HG02623 (cell line): Measurements from ENCODE around the gene SLC6A19.

Source experiments
- ATAC-seq: cut with Tn5 transposase; IDR thresholded peaks from one replicate; pipeline ENCODE4 v1.9.1; 2021; ENCODE audit warnings: moderate library complexity; ENCODE audit not compliant: unreplicated experiment

The SLC6A19 gene

DNA sequence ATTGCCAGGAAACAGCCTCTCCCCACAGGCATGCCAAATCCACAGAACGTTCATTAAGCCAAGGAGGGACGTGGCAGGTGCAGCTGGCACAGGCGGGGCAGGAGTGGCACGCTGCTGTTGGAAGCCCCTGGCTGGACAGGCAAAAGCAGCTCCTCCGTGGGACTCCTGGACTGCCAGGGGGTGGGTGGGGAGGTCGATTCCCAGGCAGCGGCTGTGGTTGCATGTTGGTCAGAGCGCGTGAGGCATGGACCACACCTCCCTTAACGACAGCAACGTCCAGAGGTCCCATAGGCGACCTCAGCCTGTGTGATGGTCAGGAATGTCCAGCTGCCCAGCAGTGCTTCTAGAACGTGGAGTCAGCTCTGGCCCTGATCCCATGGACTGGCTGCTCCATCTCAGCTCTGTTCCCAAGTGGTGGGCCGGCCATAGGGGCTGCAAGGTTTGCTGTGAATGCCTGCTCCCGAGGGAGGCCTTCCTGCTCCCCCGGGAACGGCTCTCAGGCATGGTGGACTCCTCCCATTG is 6.9 kb downstream of the SLC6A19 start:
- no peak for ATAC-seq

DNA sequence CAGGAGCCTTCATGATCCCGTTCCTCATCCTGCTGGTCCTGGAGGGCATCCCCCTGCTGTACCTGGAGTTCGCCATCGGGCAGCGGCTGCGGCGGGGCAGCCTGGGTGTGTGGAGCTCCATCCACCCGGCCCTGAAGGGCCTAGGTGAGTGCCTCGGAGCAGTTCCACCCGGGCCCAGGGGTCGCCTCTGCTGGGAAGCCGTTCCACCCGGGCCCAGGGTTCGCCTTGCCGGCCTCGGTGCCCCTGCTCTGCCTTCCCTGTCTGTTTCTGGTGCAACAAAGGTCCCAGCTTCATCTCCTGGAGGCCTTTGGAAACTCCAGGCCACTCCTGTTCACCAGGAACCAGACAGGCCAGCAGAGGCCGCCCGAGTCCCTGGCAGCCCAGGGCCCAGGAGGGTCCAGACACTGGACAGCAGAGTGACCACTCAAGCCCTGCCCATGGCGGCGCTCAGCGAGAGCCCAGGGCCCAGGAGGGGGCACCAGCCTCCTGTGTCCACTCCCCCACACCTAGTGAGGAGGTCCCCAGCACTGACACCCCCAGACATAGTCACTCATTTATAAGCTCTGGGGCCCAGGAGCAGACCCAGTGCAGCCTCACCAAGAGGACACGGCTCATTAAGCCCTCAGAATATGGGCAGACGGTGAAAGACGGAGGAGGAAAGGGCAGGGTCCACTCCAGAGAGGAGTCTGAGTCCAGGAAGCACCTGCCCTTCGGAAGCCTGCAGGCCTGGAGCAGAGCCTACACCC is 7.5 kb downstream of the SLC6A19 start:
- no peak for ATAC-seq

DNA sequence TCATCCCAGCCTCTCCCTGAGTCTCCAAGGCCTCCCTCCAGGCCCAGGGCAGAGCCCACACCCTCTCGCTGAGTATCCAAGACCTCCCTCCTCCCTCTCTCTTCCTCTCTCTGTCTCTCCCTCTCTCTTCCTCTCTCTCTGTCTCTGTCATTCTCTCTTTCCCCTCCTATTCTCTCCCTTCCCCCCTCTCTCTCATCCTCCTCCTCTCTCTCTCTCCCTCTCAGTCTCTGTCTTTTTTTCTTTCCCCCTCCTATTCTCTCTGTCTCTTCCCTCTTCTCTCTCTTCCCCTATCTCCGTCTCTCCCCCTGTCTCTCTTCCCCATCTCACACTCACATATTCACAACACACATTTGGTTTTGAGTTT is 8.1 kb downstream of the SLC6A19 start:
- no peak for ATAC-seq

DNA sequence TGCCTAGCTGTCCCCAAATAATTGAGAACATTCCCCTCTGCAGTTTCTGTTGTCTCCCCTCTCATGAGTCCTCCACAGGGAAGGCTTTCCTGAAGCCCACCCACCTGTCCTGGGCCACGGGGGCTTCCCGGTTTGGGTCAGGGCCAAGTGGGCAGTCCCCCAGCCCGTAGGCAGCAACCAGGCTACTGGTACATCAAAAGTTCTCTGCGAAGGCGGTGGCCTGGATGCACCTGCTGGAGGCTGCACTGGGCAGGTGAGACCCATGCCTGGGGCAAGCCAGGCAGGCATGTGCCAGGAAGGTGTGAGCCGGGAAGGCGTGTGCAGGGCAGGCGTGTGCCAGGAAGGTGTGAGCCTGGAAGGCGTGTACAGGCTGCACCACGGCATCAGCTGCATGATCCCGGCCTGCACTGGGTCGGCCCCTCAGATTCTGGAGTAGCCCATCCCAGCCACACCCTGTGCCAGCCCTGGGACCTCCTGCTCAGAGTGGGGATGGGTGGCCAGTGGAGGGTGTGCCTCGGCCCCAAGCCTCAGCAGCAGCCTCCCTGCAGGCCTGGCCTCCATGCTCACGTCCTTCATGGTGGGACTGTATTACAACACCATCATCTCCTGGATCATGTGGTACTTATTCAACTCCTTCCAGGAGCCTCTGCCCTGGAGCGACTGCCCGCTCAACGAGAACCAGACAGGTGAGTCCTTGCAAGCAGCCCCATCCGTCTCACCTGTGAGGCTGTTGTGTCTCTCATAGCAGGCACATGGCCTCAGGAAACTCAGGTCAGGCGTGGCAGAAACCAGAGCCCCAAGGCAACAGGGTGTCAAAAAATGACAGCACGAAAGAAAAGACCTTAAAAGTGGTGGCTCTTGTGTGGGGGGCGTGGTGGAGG is 8.7 kb downstream of the SLC6A19 start:
- ATAC-seq, result no peak

DNA sequence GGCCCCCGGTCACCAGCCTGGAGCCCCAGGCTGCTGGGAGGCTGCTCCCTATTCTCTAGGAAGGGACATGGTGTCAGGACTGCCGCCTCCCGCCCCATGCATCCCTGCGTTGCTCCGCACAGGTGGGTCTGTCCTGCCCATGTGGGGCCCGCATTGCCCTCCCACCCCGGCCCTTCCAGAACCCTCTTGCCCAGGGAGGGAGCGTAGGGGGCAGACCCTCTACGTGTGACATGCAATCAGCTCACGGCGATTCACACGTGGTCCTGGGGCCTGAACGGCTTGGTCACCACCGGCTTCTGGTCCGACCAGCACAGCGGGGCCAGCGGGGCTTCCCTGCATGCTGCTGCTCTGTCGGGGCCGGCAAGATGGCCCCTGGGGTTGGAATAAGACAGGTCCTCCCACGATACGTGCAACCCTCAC is 9.4 kb downstream of the SLC6A19 start:
- ATAC-seq, result no peak

DNA sequence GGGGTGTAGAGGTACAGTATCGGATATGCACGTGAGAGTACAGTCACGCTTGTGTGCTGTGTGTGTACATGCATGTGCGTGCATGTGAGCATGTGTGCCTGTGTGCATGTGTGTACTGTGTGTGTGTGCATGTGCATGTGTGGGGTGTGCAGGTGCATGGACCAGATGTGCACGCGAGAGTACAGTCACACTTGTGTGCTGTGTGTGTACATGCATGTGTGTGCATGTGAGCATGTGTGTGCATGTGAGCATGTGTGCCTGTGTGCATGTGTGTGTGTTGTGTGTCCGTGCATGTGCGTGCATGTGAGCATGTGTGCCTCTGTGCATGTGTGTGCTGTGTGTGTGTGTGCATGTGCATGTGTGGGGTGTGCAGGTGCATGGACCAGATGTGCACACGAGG is 10.3 kb downstream of the SLC6A19 start:
- no peak for ATAC-seq

DNA sequence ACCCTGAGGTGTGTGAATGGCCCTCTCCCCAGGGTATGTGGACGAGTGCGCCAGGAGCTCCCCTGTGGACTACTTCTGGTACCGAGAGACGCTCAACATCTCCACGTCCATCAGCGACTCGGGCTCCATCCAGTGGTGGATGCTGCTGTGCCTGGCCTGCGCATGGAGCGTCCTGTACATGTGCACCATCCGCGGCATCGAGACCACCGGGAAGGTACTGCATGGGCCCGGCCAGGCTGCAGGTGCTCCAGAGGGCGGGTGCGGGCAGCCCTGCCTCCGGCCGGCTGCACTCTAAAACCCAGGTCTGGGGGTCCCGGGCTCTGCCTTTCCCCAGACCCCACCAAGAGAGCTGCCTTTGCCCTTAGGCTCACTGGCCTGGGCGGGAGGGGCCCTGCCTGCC is 10.9 kb downstream of the SLC6A19 start:
- no peak for ATAC-seq

DNA sequence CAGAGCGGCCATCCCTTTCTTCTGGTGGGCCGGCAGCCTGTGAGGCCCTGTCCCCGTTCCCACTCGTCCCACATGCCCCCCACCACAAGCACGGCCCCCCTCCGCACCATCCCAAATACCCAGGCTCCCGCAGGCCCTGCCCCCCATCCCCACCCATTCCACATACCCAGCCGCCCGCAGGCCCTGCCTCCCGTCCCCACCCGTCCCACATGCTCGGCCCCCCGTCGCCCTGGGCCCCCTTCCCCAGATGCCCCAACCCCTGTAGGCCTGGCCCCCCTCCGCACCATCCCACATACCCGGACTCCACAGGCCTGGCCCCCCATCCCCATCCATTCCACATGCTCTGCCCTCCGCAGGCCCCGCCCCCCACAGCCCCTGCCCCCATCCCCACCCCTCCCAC is 11.5 kb downstream of the SLC6A19 start:
- ATAC-seq, result no peak

DNA sequence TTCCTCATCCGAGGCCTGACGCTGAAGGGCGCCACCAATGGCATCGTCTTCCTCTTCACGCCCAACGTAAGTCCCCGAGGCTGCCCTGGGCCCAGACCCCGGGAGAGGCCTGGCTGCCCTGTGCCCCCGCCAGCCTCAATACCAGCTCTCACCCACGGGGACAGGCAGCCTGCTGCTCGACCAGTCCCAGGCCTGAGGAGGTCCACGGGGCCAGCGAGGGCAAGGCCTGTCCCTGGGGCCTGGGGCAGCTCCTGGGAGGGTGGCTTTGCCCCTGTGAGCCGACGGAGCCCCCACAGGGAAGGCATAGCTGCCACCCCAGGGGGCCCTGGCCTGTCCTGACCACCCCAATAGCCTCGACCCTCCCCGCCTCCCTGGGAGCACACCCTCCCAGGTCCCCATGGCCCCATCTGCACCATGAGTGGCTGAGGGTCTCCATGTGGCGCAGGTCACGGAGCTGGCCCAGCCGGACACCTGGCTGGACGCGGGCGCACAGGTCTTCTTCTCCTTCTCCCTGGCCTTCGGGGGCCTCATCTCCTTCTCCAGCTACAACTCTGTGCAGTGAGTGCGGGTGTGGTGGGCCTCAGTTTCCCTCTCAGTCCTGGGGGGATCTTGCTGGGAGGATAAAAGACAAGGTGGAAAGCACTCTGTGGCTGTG is 12.2 kb downstream of the SLC6A19 start:
- ATAC-seq, result no peak

DNA sequence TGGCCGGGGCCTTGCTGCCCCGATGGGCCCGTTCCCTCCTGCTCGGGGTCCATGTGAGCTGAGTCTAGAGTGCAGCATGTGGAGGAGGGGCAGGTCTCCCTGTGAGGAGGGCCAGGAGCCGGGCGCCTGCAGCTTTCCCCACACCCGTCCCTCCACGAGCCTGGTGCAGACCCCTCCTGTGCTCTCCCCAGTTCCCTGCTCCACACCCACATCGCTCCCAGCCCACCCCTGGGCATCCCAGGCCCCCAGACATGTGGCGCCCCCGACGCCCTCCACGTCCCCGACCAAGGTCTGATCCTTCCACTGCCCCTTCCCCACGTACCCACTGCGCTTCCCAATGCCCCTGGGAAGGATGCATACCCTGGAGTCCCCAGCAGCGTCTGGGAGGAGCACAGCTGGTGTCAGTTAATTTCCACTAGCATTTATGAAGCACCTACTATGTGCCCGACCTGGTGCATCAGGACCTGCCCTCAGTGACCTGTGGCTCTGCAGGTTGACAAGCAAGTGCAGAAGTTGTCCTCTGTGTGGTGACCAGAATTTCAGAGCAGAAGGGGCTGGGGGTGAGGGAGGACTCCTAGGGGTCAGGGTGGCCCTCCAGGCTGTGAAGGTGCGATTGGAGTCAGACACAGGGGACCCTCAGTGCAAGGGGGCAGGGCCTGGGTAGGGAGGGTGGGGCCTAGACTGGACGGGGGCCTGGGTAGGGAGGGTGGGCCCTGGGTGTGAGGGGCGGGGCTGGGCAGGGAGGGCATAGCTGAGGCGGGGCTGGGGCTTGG is 13.0 kb downstream of the SLC6A19 start:
- ATAC-seq, result no peak

DNA sequence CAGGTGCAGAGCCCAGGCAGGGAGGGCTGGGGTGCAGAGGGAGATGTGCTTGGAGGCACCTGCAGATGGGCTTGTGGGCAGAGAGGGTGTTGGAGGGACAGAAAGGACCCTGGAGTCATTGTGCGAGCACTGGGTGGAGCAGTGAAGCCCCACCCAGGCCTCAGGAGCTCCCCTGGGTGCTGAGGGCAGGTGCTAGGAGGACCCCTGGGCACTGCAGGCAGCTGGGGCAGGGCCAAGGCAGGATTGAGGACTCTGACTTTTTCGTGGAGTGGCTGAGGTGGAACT is 13.5 kb downstream of the SLC6A19 start:
- no peak for ATAC-seq

DNA sequence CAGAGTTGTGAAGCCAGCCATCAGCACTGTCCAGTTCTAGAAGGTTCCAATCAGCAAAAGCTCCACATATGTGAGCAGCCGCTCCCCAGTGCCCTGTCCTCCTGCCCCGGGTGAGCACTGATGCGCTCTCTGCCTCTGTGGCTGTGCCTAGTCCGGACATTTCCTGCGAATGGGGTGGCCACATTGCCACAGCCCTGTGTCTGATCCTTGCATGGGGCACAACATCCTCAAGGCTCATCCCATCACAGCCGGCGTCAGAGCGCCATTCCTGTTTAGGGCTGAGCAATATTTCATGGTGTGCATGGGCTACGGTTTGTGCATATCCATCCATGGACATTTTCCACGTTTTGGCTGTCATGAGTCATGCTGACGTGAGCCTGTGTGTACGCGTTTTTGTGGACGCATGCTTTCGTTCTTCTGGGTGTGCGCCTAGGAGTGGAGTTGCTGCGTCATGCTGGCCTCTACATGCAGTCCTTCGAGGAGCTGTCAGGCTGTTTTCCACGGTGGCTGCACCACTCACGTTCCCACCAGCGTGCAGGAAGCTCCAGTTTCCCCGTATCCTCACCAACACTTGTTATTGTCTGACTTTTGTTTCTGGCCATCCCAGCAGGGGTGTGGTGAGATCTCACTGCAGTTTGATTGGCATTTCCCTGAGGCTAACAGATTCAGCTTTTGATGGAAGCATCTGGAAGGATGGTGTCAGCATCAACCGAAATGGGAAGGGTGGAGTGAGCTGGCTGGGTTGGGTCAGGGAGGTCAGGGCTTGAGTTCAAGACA is 14.1 kb downstream of the SLC6A19 start:
- no peak for ATAC-seq

DNA sequence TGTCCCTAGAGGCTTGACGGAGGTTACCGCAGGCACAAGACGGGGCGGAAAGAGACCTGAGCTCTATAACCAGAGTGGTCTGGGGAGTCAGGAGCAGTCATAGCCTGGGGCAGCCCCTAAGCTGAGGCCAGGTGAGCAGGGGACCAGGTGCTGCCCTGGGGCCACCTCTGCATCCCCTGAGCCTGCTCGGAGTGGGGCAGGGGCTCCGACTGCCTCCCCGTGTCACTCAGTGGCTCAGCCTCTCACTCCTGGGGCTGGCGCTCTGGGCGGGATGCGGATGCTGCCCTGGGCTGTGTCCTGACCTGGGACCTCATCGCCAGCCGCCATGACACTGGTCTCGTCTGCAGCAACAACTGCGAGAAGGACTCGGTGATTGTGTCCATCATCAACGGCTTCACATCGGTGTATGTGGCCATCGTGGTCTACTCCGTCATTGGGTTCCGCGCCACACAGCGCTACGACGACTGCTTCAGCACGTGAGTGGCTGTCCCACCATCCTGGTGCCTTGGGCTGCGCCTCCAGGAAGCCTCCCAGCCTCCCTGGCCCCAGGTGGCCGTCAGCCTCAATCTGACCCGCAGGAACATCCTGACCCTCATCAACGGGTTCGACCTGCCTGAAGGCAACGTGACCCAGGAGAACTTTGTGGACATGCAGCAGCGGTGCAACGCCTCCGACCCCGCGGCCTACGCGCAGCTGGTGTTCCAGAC is 15.0 kb downstream of the SLC6A19 start:
- no peak for ATAC-seq

DNA sequence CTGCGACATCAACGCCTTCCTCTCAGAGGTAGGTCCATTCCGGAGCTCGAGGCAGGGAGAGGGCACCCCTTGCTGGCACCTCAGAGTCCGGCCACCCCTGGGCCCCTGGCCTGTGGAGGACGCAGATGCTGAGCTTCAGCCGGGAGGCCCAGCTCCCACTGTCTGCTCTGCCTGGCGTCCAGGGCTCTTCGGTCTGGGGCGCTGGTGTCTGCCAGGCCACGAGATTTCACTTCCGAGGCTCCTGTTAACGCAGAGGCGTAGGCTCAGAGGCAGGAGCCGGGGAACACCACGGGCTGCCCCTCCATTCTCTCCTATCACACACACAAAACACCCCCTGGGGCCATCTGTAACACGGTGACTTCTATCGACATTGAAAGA is 15.5 kb downstream of the SLC6A19 start:
- ATAC-seq, result no peak

DNA sequence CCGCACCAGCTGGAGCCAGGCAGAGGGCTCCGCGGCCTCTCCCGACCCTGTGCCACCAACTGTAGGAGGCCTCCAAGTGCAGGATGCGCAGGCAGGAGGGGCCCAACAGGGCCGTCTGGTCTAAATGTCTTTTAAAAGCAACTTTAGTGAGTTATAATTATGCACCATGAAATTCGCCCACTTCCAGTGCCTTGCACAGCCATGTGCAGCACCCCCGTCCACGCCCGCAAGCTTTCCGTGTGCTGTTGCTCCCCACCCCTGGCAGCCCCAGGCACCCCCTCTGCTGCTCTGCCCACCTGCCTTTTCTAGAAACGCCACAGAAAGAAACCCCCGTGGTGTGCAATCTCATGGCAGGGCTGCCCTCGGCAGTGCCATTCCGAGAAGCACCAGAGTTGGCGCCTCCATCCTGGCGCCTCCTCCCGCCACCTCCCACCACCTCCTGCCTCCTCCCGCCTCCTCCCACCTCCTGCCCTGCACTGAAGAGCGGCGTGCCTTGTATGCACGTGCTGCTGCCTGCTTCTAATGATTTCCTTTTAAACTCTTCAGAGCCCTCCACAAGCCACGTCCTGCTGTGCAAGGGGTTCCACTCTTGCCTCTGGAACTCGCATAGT is 16.3 kb downstream of the SLC6A19 start:
- no peak for ATAC-seq

DNA sequence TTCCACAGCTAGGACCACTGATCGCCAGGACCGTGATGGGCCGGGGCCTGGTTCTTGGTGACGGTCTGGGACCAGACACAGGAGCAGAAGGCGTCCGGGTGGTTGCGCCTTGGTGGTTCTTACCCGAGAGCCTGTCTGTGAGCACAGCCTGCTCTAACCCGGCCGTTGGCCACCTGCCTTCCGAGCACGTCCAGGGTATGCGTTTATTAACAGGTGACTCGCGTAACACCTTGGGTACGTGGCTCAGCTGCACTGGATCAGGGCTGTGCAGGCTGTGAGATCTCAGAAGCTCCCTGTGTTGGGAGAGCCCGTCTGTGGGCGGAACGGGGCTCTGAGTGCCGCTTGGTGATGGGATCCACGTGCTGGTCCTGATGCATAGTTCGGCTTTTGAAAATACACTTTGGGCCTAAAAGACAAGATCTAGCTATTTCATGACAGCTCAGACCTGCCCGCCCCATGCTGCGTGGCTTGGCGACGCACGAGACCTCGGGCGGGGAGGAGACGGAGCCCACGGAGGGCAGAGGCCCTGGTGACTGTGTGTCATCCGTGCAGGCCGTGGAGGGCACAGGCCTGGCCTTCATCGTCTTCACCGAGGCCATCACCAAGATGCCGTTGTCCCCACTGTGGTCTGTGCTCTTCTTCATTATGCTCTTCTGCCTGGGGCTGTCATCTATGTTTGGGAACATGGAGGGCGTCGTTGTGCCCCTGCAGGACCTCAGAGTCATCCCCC is 17.1 kb downstream of the SLC6A19 start:
- ATAC-seq, result no peak

DNA sequence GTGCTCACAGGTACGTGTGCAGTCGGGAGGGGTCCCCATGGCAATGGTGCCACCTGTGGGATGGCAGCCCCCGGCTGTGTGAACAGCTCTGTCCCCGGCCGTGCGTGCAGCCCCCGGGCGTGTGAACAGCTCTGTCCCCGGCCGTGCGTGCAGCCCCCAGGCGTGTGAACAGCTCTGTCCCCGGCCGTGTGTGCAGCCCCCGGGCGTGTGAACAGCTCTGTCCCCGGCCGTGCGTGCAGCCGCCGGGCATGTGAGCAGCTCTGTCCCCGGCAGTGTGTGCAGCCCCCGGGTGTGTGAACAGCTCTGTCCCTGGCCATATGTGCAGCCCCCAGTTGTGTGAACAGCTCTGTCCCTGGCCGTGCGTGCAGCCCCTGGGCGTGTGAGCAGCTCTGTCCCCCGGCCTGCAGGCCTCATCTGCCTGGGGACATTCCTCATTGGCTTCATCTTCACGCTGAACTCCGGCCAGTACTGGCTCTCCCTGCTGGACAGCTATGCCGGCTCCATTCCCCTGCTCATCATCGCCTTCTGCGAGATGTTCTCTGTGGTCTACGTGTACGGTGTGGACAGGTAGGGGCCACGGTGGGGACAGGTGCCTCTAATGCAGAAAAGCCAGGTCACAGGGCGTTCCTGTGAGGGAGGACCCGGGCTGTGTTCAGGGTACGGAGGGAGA is 17.8 kb downstream of the SLC6A19 start:
- ATAC-seq, result no peak

DNA sequence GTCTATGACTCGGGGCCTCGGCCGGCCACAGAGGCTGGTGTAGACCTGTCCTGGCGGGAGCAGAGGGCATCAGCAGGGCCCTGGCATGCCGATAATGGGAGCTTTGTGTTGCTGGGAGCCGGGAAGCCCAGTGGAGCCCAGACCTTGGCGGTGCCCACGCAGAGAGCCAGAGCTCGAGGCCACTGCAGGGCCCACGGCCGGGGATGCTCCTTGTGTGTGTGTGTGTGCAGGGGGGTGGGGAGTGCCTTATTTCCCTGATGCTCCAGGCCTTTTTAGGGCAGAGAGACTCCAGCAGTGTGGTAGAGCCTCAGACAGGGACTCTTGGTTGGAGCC is 18.3 kb downstream of the SLC6A19 start:
- ATAC-seq, result no peak
